ENCODE results near the gene GPR137. TPM values are rescaled to one million over a fixed set of nuclear protein-coding genes. Genes with fewer than 3 reads are reported as not detected.

The GPR137 gene
- total RNA-seq, 1 donor from 2014 or later = 56.0 TPM

- H3K9me3 Mint-ChIP-seq (ENCODE audit: unreplicated experiment) = no peaks in the 10 kb centered on the region
- peaks cover 25% of the 10 kb centered on the region for H3K27me3 Mint-ChIP-seq (ENCODE audit: unreplicated experiment)
- no peak for DNase-seq (ENCODE audit: low spot score)
- TF ChIP-seq CTCF (IDR thresholded peaks at IDR 0.05; ENCODE audit: unreplicated experiment) = no peak
- peaks cover 11% of the 10 kb centered on the region for H3K36me3 Mint-ChIP-seq (ENCODE audit: low read depth, unreplicated experiment)
- H3K4me3 Mint-ChIP-seq (ENCODE audit: unreplicated experiment) = peak overlapping the region; percentile 90
- peak overlapping the region; percentile 90 for H3K27ac Mint-ChIP-seq (ENCODE audit: unreplicated experiment)
- H3K4me1 Mint-ChIP-seq (ENCODE audit: unreplicated experiment) = peaks cover 11% of the 10 kb centered on the region
These were observed 45.8 kb upstream of the GPR137 start for GRCh38 chr11:64239662-64240434.

- TF ChIP-seq CTCF (IDR thresholded peaks at IDR 0.05; ENCODE audit: unreplicated experiment) = no peak
- H3K4me3 Mint-ChIP-seq (ENCODE audit: unreplicated experiment) = peak within 1 kb of the TSS; percentile 90
- H3K27me3 Mint-ChIP-seq (ENCODE audit: unreplicated experiment) = peaks cover 19% of the 10 kb centered on the region
- DNase-seq (ENCODE audit: low spot score) = peak; percentile 95
- peaks cover 8% of the 10 kb centered on the region for H3K4me1 Mint-ChIP-seq (ENCODE audit: unreplicated experiment)
- H3K9me3 Mint-ChIP-seq (ENCODE audit: unreplicated experiment) = no peaks in the 10 kb centered on the region
- peak within 1 kb of the TSS; percentile 90 for H3K27ac Mint-ChIP-seq (ENCODE audit: unreplicated experiment)
- H3K36me3 Mint-ChIP-seq (ENCODE audit: low read depth, unreplicated experiment) = peaks cover 6% of the 10 kb centered on the region
These were observed 45.0 kb upstream of the GPR137 start, which contains the start of gene FKBP2 for GRCh38 chr11:64240435-64241240. TSS of gene FKBP2 (plus strand) at chr11:64241095. CDS start at chr11:64242388, 1,293 bp downstream.

- Mint-ChIP-seq H3K9me3 (ENCODE audit: unreplicated experiment) (no peaks in the 10 kb centered on the region), H3K27ac (ENCODE audit: unreplicated experiment) (no peak overlapping the region), H3K4me1 (ENCODE audit: unreplicated experiment) (peaks cover 8% of the 10 kb centered on the region), H3K4me3 (ENCODE audit: unreplicated experiment) (peak overlapping the region; percentile 90), H3K36me3 (ENCODE audit: low read depth, unreplicated experiment) (peaks cover 6% of the 10 kb centered on the region), H3K27me3 (ENCODE audit: unreplicated experiment) (peaks cover 18% of the 10 kb centered on the region)
- TF ChIP-seq CTCF (IDR thresholded peaks at IDR 0.05; ENCODE audit: unreplicated experiment) = no peak
- peak; percentile 100 for DNase-seq (ENCODE audit: low spot score)
These were observed 44.5 kb upstream of the GPR137 start for GRCh38 chr11:64241241-64241490.

GRCh38 chr11:64241491-64242374 is 43.9 kb upstream of the GPR137 start:
- Mint-ChIP-seq H3K9me3 (ENCODE audit: unreplicated experiment) (no peaks in the 10 kb centered on the region), H3K27me3 (ENCODE audit: unreplicated experiment) (peaks cover 18% of the 10 kb centered on the region), H3K4me3 (ENCODE audit: unreplicated experiment) (peak overlapping the region; percentile 90), H3K4me1 (ENCODE audit: unreplicated experiment) (peaks cover 8% of the 10 kb centered on the region), H3K27ac (ENCODE audit: unreplicated experiment) (no peak overlapping the region), H3K36me3 (ENCODE audit: low read depth, unreplicated experiment) (peaks cover 6% of the 10 kb centered on the region)
- TF ChIP-seq CTCF (IDR thresholded peaks at IDR 0.05; ENCODE audit: unreplicated experiment) = no peak
- peak; percentile 37 for DNase-seq (ENCODE audit: low spot score)
